GM12878 (cell line): ENCODE results near the gene ARHGAP6. TPM values are rescaled to one million over a fixed set of nuclear protein-coding genes. Genes with fewer than 3 reads are reported as not detected.

Experiments
- ATAC-seq: fragments of 200-7000 bp; cut with Tn5 transposase; 3 replicates; pipeline ENCODE4 v1.9.1; 2020; ENCODE audit warnings: mild to moderate bottlenecking, moderate library complexity
- BruUV-seq: library from RNA; stranded (reverse); fragments of 400-500 nt; replicated peaks from 2 replicates; lab custom pipeline; 2021; lab: Mats Ljungman, UMichigan
- CTCF ChIA-PET: fragments of 300-600 bp; sonication (Branson Sonifier 250); formaldehyde crosslinking; extraction: SDS; loops from one replicate; lab custom pipeline; 2021; ENCODE audit warnings: inconsistent platforms; lab: Yijun Ruan, JAX
- POLR2A ChIA-PET: fragments of 350-600 bp; formaldehyde crosslinking; extraction: SDS; loops from one replicate; lab custom pipeline; 2021; ENCODE audit warnings: inconsistent platforms; lab: Charles Lee
- RAD21 ChIA-PET: fragments of 300-600 bp; sonication (Branson Sonifier 250); formaldehyde crosslinking; loops from one replicate; lab custom pipeline; 2023; ENCODE audit warnings: antibody characterized with exemption; ENCODE audit not compliant: unreplicated experiment; lab: Charles Lee
- SMC1A ChIA-PET: fragments of 300-600 bp; sonication (Branson Sonifier 250); formaldehyde crosslinking; loops from one replicate; lab custom pipeline; 2023; ENCODE audit not compliant: unreplicated experiment, uncharacterized antibody; lab: Charles Lee
- DNase-seq: peaks from one replicate; pipeline ENCODE4 v3.0.0-alpha.2; 2011; ENCODE audit warnings: low read depth, low spot score
- FAIRE-seq: peaks from 3 replicates; lab custom pipeline; 2011; peaks lifted over from hg19 to GRCh38; lab: Jason Lieb, UNC
- H2AFZ ChIP-seq: 2 replicates; pipeline ENCODE4 v1.6.0; 2011; ENCODE audit warnings: low read depth, low read length, control low read depth; ENCODE audit not compliant: control insufficient read depth
- H3K27ac ChIP-seq: 2 replicates; pipeline ENCODE4 v1.5.1; 2011; ENCODE audit warnings: control low read depth; ENCODE audit not compliant: control insufficient read depth, insufficient read depth
- H3K27me3 ChIP-seq, 2 experiments: replicated peaks in 1 of 2; 2 replicates each; pipeline versions ENCODE4 v1.6.0 to v1.6.1; 2011; ENCODE audit warnings: low read length in 1 of 2; ENCODE audit not compliant: control insufficient read depth in 2 of 2, insufficient read depth in 2 of 2
- H3K36me3 ChIP-seq, 2 experiments: 2 replicates each; pipeline ENCODE4 v1.5.1; 2011; ENCODE audit warnings: low read length in 1 of 2; ENCODE audit not compliant: control insufficient read depth in 2 of 2, insufficient read depth in 2 of 2
- H3K4me1 ChIP-seq: 2 replicates; pipeline ENCODE4 v1.6.1; 2011; ENCODE audit warnings: mild to moderate bottlenecking, low read length, moderate library complexity, mixed read lengths; ENCODE audit not compliant: control insufficient read depth, insufficient read depth
- H3K4me2 ChIP-seq: 2 replicates; pipeline ENCODE4 v1.6.0; 2011; ENCODE audit warnings: control low read depth; ENCODE audit not compliant: control insufficient read depth, insufficient read depth
- H3K4me3 ChIP-seq: fragments of 200-600 bp; sonication (generic); 2 replicates; pipeline ENCODE4 v1.5.1; 2016
- H3K79me2 ChIP-seq: 2 replicates; pipeline ENCODE4 v1.6.0; 2011; ENCODE audit warnings: low read length; ENCODE audit not compliant: control insufficient read depth, insufficient read depth
- H3K9ac ChIP-seq: 2 replicates; pipeline ENCODE4 v1.8.0; 2011; ENCODE audit warnings: low read length, control low read depth, mixed read lengths; ENCODE audit not compliant: control insufficient read depth, insufficient read depth
- H3K9me3 ChIP-seq: replicated peaks from 3 replicates; pipeline ENCODE4 v1.5.1; 2011; ENCODE audit warnings: mild to moderate bottlenecking, low read length; ENCODE audit not compliant: control insufficient read depth, insufficient read depth
- H4K20me1 ChIP-seq: 2 replicates; pipeline ENCODE4 v1.6.0; 2011; ENCODE audit not compliant: control insufficient read depth, insufficient read depth
- BCL11A ChIP-seq: IDR thresholded peaks from 2 replicates; pipeline ENCODE4 v1.6.1; 2011; ENCODE audit warnings: low read depth, low read length
- CHD4 ChIP-seq: fragments of 200-600 bp; sonication (generic); IDR thresholded peaks from 2 replicates; pipeline ENCODE4 v1.6.1; 2016; ENCODE audit warnings: mild to moderate bottlenecking
- EED ChIP-seq: sonication (generic); IDR thresholded peaks from 2 replicates; pipeline ENCODE4 v1.6.1; 2016; ENCODE audit warnings: antibody characterized with exemption, low read depth
- GABPA ChIP-seq: IDR thresholded peaks from 2 replicates; pipeline ENCODE4 v1.6.1; 2014; ENCODE audit warnings: antibody characterized with exemption, low read depth, mild to moderate bottlenecking, inconsistent platforms
- NFYA ChIP-seq: IDR thresholded peaks from 2 replicates; pipeline ENCODE4 v1.6.1; 2011; ENCODE audit warnings: low read depth, mild to moderate bottlenecking, low read length, improper control_type of control experiment, borderline replicate concordance
- RAD21 ChIP-seq: IDR thresholded peaks from 2 replicates; pipeline ENCODE4 v1.6.1; 2011; ENCODE audit warnings: mild to moderate bottlenecking, low read depth, low read length, moderate library complexity; ENCODE audit not compliant: insufficient read depth
- SIN3A ChIP-seq: IDR thresholded peaks from 2 replicates; pipeline ENCODE4 v1.6.1; 2012; ENCODE audit warnings: low read depth, low read length, improper control_type of control experiment
- SPI1 ChIP-seq: IDR thresholded peaks from 2 replicates; pipeline ENCODE4 v1.6.1; 2011; ENCODE audit warnings: low read depth, mild to moderate bottlenecking, low read length, moderate library complexity, borderline replicate concordance; ENCODE audit not compliant: insufficient read depth
- SRF ChIP-seq, 2 experiments: IDR thresholded peaks; 2 replicates each; pipeline ENCODE4 v1.6.1; 2011; ENCODE audit warnings: low read depth in 2 of 2, low read length in 2 of 2, mild to moderate bottlenecking in 1 of 2, moderate library complexity in 1 of 2
- TBL1XR1 ChIP-seq: IDR thresholded peaks from 2 replicates; pipeline ENCODE4 v1.6.1; 2012; ENCODE audit warnings: low read depth, low read length, improper control_type of control experiment
- WGBS: methylation state at CpG from one replicate; pipeline ENCODE4 v1.1.6; 2016; ENCODE audit warnings: low lambda C conversion rate; ENCODE audit not compliant: insufficient replicate concordance, insufficient coverage; ENCODE audit errors: missing lambda C conversion rate; 5-methylcytosine and 5-hydroxymethylcytosine counted together
- in situ Hi-C: fragments of 300-500 bp; cut with MboI; formaldehyde crosslinking; loops from 9 replicates; pipeline ENCODE4 v1.14.3; 2018; ENCODE audit warnings: mixed read lengths
- intact Hi-C: fragments of 100-400 bp; cut with micrococcal nuclease; formaldehyde crosslinking; loops from one replicate; pipeline ENCODE4 v1.14.2; 2022; ENCODE audit not compliant: unreplicated experiment
- polyA plus RNA-seq, 11 experiments: library from polyadenylated mRNA; depleted of rRNA in 4 of 11; unstranded in 6 of 11; stranded (reverse) in 5 of 11; fragments of >200 nt; fragmentation: Nextera tagmentation in 4 of 11; fragmentation: Illumina TruSeq in 1 of 11; extraction: Ambion mirVana in 4 of 11; extraction: Trizol in 1 of 11; gene quantifications; 1 replicate in 1 of 11; 2 replicates in 10 of 11; pipeline versions ENCODE4 v1.2.1 to v1.2.3, GENCODE V29; 2011 to 2016; ENCODE audit warnings: inconsistent platforms in 2 of 11, missing spikeins in 2 of 11, low read depth in 1 of 11
- total RNA-seq, 4 experiments: library from RNA; depleted of rRNA in 3 of 4; stranded (reverse); fragments of >200 nt in 3 of 4; fragmentation: Illumina TruSeq in 1 of 4; extraction: Trizol in 1 of 4; gene quantifications; 2 replicates each; pipeline versions ENCODE4 v1.2.1 to v1.2.3, GENCODE V29; 2013 to 2021
- TF ChIP-seq, protein P1 (sequence below): IDR thresholded peaks from 2 replicates; pipeline ENCODE4 v1.6.1; 2012; ENCODE audit warnings: low read length, inconsistent platforms
- TF ChIP-seq, protein P2 (sequence below): fragments of 450-650 bp; IDR thresholded peaks from 2 replicates; pipeline ENCODE4 v1.6.1; 2017; ENCODE audit warnings: borderline replicate concordance
- TF ChIP-seq, protein P3 (sequence below): fragments of 150-350 bp; IDR thresholded peaks from 2 replicates; pipeline ENCODE4 v1.6.1; 2014; ENCODE audit warnings: mild to moderate bottlenecking, low read depth, low read length
- TF ChIP-seq, protein P4 (sequence below), 3 experiments: IDR thresholded peaks in 2 of 3; conservative IDR thresholded peaks in 1 of 3; 2 replicates each; pipeline ENCODE4 v1.5.1; 2011; ENCODE audit warnings: low read depth in 3 of 3, low read length in 3 of 3, mild to moderate bottlenecking in 3 of 3, control low read depth in 2 of 3, moderate library complexity in 2 of 3, inconsistent platforms in 1 of 3, mixed read lengths in 1 of 3; ENCODE audit not compliant: control insufficient read depth in 2 of 3, insufficient read depth in 1 of 3; ENCODE audit errors: extremely low read depth in 1 of 3

Gene ARHGAP6
- total and polyA plus RNA-seq, 10 of the 15 experiments (the other 5 are each of a cell fraction or from before 2014, with no cell fraction given) = 0.20 to 1.8 (median 0.76) TPM

DNA sequence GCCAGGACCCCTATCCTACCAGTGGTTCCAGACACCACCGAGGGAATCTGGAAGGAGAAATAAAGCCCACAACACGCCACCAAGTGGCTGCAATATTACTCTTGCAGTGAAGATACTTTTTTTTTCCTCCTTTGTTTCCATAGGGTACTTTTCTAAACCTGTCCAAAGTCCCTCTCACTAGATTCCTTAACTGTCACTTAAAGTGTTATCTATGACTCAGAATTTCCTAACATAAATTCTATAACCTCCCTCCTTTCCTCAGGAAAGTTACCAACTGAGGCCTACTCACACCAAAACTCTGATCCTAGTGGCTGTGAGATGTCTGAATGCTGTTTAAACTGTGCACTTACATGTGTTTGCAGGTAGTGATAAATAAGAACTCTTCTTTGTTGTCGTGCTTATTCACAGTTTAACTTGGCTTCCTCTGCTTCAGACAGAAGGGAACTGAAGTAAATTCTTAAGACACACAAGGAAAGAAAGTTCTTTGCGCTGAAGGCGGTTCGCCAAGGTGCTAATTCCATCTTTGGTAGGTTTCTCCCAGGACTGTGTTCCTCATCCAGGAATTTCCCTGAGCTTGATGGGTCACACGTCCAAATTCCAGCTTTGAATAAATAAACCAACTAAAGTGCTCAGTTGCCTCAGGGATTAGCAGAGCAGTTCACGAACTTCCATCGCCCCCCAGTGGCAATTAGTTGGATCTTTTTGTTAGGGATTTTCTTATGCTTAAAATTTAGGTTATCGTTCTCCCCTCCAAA lies 565.3 kb downstream of the ARHGAP6 start:
- WGBS = 50% methylated on average over 10 of the region's 10 CpGs
- H2AFZ ChIP-seq = no peak overlapping the region
- no peaks in the 10 kb centered on the region for H3K36me3 ChIP-seq
- no peak overlapping the region for H3K4me3 ChIP-seq
- no peaks in the 10 kb centered on the region for H3K9me3 ChIP-seq
- in situ Hi-C loops = loop anchor here (25.0 kb wide), 1 partner anchor 1113 kb away; no protein-coding TSS in a partner anchor
- H3K4me2 ChIP-seq = no peak overlapping the region
- ChIA-PET POLR2A (no interaction called here), RAD21 (no interaction called here), SMC1A (no interaction called here), CTCF (interaction anchor here (0.7 to 1.5 kb wide), 3 partner anchors 8 to 910 kb away, joined by 3 to 5 read pairs (median 3); no protein-coding TSS in a partner anchor)
- intact Hi-C loops = no loop called here
- FAIRE-seq = no peak
- no TSS peak for BruUV-seq
- H3K79me2 ChIP-seq = no peaks in the 10 kb centered on the region
- no peaks in the 10 kb centered on the region for H3K27me3 ChIP-seq
- DNase-seq = no peak
- H3K4me1 ChIP-seq = no peaks in the 10 kb centered on the region
- peak; percentile 36 for TF ChIP-seq RAD21
- TF ChIP-seq SRF (IDR thresholded peaks at IDR 0.05; ENCODE audit: low read depth in 2 of 2, low read length in 2 of 2) = no peak
- no peak for TF ChIP-seq SPI1
- no peak for TF ChIP-seq TBL1XR1
- TF ChIP-seq, protein P1, sequence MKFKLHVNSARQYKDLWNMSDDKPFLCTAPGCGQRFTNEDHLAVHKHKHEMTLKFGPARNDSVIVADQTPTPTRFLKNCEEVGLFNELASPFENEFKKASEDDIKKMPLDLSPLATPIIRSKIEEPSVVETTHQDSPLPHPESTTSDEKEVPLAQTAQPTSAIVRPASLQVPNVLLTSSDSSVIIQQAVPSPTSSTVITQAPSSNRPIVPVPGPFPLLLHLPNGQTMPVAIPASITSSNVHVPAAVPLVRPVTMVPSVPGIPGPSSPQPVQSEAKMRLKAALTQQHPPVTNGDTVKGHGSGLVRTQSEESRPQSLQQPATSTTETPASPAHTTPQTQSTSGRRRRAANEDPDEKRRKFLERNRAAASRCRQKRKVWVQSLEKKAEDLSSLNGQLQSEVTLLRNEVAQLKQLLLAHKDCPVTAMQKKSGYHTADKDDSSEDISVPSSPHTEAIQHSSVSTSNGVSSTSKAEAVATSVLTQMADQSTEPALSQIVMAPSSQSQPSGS = no peak
- TF ChIP-seq BCL11A = no peak
- TF ChIP-seq NFYA = no peak
- TF ChIP-seq, protein P2, sequence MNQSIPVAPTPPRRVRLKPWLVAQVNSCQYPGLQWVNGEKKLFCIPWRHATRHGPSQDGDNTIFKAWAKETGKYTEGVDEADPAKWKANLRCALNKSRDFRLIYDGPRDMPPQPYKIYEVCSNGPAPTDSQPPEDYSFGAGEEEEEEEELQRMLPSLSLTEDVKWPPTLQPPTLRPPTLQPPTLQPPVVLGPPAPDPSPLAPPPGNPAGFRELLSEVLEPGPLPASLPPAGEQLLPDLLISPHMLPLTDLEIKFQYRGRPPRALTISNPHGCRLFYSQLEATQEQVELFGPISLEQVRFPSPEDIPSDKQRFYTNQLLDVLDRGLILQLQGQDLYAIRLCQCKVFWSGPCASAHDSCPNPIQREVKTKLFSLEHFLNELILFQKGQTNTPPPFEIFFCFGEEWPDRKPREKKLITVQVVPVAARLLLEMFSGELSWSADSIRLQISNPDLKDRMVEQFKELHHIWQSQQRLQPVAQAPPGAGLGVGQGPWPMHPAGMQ = no peak
- TF ChIP-seq, protein P3, sequence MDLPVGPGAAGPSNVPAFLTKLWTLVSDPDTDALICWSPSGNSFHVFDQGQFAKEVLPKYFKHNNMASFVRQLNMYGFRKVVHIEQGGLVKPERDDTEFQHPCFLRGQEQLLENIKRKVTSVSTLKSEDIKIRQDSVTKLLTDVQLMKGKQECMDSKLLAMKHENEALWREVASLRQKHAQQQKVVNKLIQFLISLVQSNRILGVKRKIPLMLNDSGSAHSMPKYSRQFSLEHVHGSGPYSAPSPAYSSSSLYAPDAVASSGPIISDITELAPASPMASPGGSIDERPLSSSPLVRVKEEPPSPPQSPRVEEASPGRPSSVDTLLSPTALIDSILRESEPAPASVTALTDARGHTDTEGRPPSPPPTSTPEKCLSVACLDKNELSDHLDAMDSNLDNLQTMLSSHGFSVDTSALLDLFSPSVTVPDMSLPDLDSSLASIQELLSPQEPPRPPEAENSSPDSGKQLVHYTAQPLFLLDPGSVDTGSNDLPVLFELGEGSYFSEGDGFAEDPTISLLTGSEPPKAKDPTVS = no peak
- no peak for TF ChIP-seq GABPA
- TF ChIP-seq, protein P4, sequence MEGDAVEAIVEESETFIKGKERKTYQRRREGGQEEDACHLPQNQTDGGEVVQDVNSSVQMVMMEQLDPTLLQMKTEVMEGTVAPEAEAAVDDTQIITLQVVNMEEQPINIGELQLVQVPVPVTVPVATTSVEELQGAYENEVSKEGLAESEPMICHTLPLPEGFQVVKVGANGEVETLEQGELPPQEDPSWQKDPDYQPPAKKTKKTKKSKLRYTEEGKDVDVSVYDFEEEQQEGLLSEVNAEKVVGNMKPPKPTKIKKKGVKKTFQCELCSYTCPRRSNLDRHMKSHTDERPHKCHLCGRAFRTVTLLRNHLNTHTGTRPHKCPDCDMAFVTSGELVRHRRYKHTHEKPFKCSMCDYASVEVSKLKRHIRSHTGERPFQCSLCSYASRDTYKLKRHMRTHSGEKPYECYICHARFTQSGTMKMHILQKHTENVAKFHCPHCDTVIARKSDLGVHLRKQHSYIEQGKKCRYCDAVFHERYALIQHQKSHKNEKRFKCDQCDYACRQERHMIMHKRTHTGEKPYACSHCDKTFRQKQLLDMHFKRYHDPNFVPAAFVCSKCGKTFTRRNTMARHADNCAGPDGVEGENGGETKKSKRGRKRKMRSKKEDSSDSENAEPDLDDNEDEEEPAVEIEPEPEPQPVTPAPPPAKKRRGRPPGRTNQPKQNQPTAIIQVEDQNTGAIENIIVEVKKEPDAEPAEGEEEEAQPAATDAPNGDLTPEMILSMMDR (IDR thresholded peaks at IDR 0.05 in 2 of 3, conservative IDR thresholded peaks at IDR 0.05 in 1 of 3; ENCODE audit: control insufficient read depth in 2 of 3, extremely low read depth in 1 of 3, insufficient read depth in 1 of 3, low read depth in 3 of 3, low read length in 3 of 3) = peak; percentile 20 to 23 (median 21); a peak in 3 of 6 replicates
- TF ChIP-seq EED = no peak
- TF ChIP-seq SIN3A = no peak
- TF ChIP-seq CHD4 = no peak
- no peak overlapping the region for H3K27ac ChIP-seq
- no peaks in the 10 kb centered on the region for H4K20me1 ChIP-seq
- ATAC-seq = peak; percentile 34; the same call in 1 of the 3 replicates
- H3K9ac ChIP-seq = no peak overlapping the region
